Suprapubic skin (tissue), 4 donors: ENCODE data around the gene GRIK3.

ENCODE experiments used
- CTCF ChIP-seq, 2 donors: fragments of 200-600 bp in 1 of 2; fragments of 450-650 bp in 1 of 2; sonication (generic) in 1 of 2; IDR thresholded peaks; one replicate each; pipeline ENCODE4 v1.5.1; 2016 to 2019; ENCODE audit warnings: antibody characterized with exemption in 2 of 2, mild to moderate bottlenecking in 1 of 2, moderate library complexity in 1 of 2
- EP300 ChIP-seq: sonication (generic); formaldehyde crosslinking; IDR thresholded peaks from one replicate; pipeline ENCODE4 v1.6.1; 2017; ENCODE audit warnings: antibody characterized with exemption
- POLR2A ChIP-seq, 2 donors: fragments of 450-650 bp; IDR thresholded peaks; one replicate each; pipeline ENCODE4 v1.6.1; 2017; ENCODE audit warnings: antibody characterized with exemption in 2 of 2, mild to moderate bottlenecking in 2 of 2, moderate library complexity in 2 of 2
- POLR2AphosphoS5 ChIP-seq, 3 donors: sonication (generic); formaldehyde crosslinking; IDR thresholded peaks; one replicate each; pipeline ENCODE4 v1.6.1; 2017; ENCODE audit warnings: antibody characterized with exemption in 3 of 3

- TF ChIP-seq CTCF (IDR thresholded peaks at IDR 0.05) (no peak), POLR2A (IDR thresholded peaks at IDR 0.05) (no peak), POLR2AphosphoS5 (IDR thresholded peaks at IDR 0.05) (no peak), EP300 (no peak)
Observed at GRCh38 chr1:37064039-37064438, 29.7 kb upstream of the GRIK3 start.
